PC-9 (cell line): Measurements from ENCODE around the gene CFAP97D2. TPM values are rescaled to one million over a fixed set of nuclear protein-coding genes. Genes with fewer than 3 reads are reported as not detected.
"Not testable (repeated sequence)": the region's sequence is repeated elsewhere in the genome, so short reads cannot be mapped to it uniquely, and the experiment has no call there.

Experiments used
- BruUV-seq: library from RNA; stranded (reverse); fragments of 400-500 nt; replicated peaks from 2 replicates; lab custom pipeline; 2021; lab: Mats Ljungman, UMichigan
- CTCF ChIA-PET: fragments of 300-600 bp; sonication (Branson Sonifier 250); formaldehyde crosslinking; loops from one replicate; lab custom pipeline; 2022; ENCODE audit warnings: antibody characterized with exemption; lab: Charles Lee
- POLR2A ChIA-PET: fragments of 300-600 bp; sonication (Branson Sonifier 250); formaldehyde crosslinking; loops from one replicate; lab custom pipeline; 2022; ENCODE audit warnings: antibody characterized with exemption; ENCODE audit not compliant: unreplicated experiment; lab: Charles Lee
- DNase-seq, 2 experiments: peaks; one replicate each; pipeline versions ENCODE4 v3.0.0 to v3.0.0-alpha.2; 2015 to 2022; ENCODE audit warnings: mixed read lengths in 1 of 2
- H2AFZ ChIP-seq: fragments of 200-600 bp; sonication (generic); 2 replicates; pipeline ENCODE4 v1.8.1; 2017; ENCODE audit warnings: antibody characterized with exemption
- H3F3A ChIP-seq: fragments of 200-600 bp; sonication (generic); 2 replicates; pipeline ENCODE4 v1.8.1; 2017; ENCODE audit warnings: antibody characterized with exemption, mild to moderate bottlenecking, low read depth; ENCODE audit not compliant: insufficient read depth
- H3K27ac ChIP-seq: fragments of 200-600 bp; sonication (generic); 2 replicates; pipeline ENCODE4 v1.6.1; 2016; ENCODE audit warnings: mixed run types
- H3K27me3 ChIP-seq: fragments of 200-600 bp; sonication (generic); 2 replicates; pipeline ENCODE4 v1.6.1; 2016; ENCODE audit warnings: low read depth, mixed run types; ENCODE audit not compliant: insufficient read depth
- H3K36me3 ChIP-seq: fragments of 200-600 bp; sonication (generic); 2 replicates; pipeline ENCODE4 v1.6.1; 2016; ENCODE audit warnings: low read depth, mixed run types
- H3K4me1 ChIP-seq: fragments of 200-600 bp; sonication (generic); replicated peaks from 2 replicates; pipeline ENCODE4 v1.6.1; 2016; ENCODE audit warnings: mixed run types; ENCODE audit not compliant: insufficient read depth
- H3K4me2 ChIP-seq: fragments of 200-600 bp; sonication (generic); 2 replicates; pipeline ENCODE4 v1.6.1; 2017; ENCODE audit warnings: mixed run types
- H3K4me3 ChIP-seq: fragments of 200-600 bp; sonication (generic); 2 replicates; pipeline ENCODE4 v1.6.1; 2016; ENCODE audit warnings: mixed run types
- H3K79me2 ChIP-seq: fragments of 200-600 bp; sonication (generic); 2 replicates; pipeline ENCODE4 v1.6.1; 2017; ENCODE audit warnings: low read depth, mixed run types
- H3K9me2 ChIP-seq: fragments of 200-600 bp; sonication (generic); 2 replicates; pipeline ENCODE4 v1.8.1; 2017; ENCODE audit warnings: mild to moderate bottlenecking; ENCODE audit not compliant: insufficient read depth
- H3K9me3 ChIP-seq: fragments of 200-600 bp; sonication (generic); 2 replicates; pipeline ENCODE4 v1.8.1; 2016; ENCODE audit warnings: low read depth; ENCODE audit not compliant: insufficient read depth
- H4K20me1 ChIP-seq: fragments of 200-600 bp; sonication (generic); 2 replicates; pipeline ENCODE4 v1.8.1; 2017; ENCODE audit not compliant: insufficient read depth
- EZH2 ChIP-seq: fragments of 200-600 bp; sonication (generic); IDR thresholded peaks from 2 replicates; pipeline ENCODE4 v1.8.0; 2017; ENCODE audit warnings: antibody characterized with exemption, low read depth
- intact Hi-C: fragments of 100-400 bp; cut with micrococcal nuclease; formaldehyde crosslinking; loops from one replicate; pipeline ENCODE4 v1.10.0; 2022; ENCODE audit not compliant: unreplicated experiment
- total RNA-seq: library from RNA; stranded (reverse); gene quantifications from 2 replicates; pipeline ENCODE4 v1.2.3, GENCODE V29; 2021
- TF ChIP-seq, protein P1 (sequence below): fragments of 200-600 bp; sonication (generic); conservative IDR thresholded peaks from 2 replicates; pipeline ENCODE4 v1.6.1; 2017; ENCODE audit warnings: mixed run types, antibody characterized with exemption, mild to moderate bottlenecking, moderate library complexity

CFAP97D2 gene
- total RNA-seq, 1 experiment from 2014 or later = not detected

DNA sequence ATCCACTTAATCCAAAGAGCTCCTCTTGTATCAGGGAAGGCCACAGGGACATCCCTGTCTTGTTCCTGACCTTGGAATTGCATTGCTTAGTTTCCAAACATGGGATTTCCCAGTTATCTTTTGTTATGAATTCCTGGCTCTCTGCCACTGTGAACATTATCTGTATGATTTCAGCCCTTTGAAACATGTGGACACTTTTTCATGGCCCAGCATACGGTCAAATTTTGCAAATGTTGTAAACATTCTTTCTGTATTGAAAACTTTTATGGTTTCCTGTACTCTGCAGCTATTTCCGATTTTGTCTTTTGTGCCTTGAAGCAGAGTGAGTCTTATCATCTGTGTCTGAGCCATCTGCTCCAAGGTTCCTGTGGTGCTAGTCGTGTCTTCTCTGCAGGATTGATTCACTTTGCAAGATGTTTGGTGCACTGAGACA is 4.5 kb upstream of the CFAP97D2 start:
- no peak overlapping the region for H3K27ac ChIP-seq
- no peak for TF ChIP-seq EZH2
- TF ChIP-seq, protein P1, sequence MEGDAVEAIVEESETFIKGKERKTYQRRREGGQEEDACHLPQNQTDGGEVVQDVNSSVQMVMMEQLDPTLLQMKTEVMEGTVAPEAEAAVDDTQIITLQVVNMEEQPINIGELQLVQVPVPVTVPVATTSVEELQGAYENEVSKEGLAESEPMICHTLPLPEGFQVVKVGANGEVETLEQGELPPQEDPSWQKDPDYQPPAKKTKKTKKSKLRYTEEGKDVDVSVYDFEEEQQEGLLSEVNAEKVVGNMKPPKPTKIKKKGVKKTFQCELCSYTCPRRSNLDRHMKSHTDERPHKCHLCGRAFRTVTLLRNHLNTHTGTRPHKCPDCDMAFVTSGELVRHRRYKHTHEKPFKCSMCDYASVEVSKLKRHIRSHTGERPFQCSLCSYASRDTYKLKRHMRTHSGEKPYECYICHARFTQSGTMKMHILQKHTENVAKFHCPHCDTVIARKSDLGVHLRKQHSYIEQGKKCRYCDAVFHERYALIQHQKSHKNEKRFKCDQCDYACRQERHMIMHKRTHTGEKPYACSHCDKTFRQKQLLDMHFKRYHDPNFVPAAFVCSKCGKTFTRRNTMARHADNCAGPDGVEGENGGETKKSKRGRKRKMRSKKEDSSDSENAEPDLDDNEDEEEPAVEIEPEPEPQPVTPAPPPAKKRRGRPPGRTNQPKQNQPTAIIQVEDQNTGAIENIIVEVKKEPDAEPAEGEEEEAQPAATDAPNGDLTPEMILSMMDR = no peak
- CTCF ChIA-PET = no interaction called here
- H3K9me2 ChIP-seq = no peaks in the 10 kb centered on the region
- no peak overlapping the region for H3K4me2 ChIP-seq
- no TSS peak for BruUV-seq
- H3K36me3 ChIP-seq = no peaks in the 10 kb centered on the region
- no peak overlapping the region for H2AFZ ChIP-seq
- no peaks in the 10 kb centered on the region for H4K20me1 ChIP-seq
- H3K27me3 ChIP-seq = no peaks in the 10 kb centered on the region
- no peak overlapping the region for H3K4me3 ChIP-seq
- 0 out of 2 replicates have a peak, but pooled peaks cover 6% of the 10 kb centered on the region for H3K9me3 ChIP-seq
- H3K4me1 ChIP-seq = no peaks in the 10 kb centered on the region
- no peak for DNase-seq
- H3F3A ChIP-seq = no peaks in the 10 kb centered on the region
- intact Hi-C loops = no loop called here
- H3K79me2 ChIP-seq = no peaks in the 10 kb centered on the region
- POLR2A ChIA-PET = no interaction called here

DNA sequence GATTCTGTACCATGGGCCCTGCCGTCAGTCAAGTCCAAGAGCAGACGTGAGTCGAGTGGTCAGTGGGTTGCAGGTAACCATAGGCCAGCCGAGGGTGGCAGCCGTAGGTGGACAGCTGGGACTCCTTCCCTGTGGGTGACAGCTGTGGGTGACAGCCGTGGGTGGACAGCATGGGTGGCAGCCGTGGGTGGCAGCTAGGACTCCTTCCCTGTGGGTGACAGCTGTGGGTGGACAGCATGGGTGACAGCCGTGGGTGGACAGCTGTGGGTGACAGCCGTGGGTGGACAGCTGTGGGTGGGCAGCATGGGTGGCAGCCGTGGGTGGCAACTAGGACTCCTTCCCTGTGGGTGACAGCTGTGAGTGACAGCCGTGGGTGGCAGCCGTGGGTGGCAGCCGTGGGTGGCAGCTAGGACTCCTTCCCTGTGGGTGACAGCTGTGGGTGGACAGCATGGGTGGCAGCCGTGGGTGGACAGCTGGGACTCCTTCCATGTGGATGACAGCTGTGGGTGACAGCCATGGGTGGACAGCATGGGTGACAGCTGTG is 2.6 kb upstream of the CFAP97D2 start:
- H3K79me2 ChIP-seq, POLR2A ChIA-PET, H3K9me2 ChIP-seq, H3K9me3 ChIP-seq, intact Hi-C loops, H3K4me2 ChIP-seq, H3K4me1 ChIP-seq, H3K4me3 ChIP-seq, H4K20me1 ChIP-seq, H3F3A ChIP-seq, H3K27ac ChIP-seq, BruUV-seq, DNase-seq, CTCF ChIA-PET, H2AFZ ChIP-seq, H3K36me3 ChIP-seq, H3K27me3 ChIP-seq: not testable (repeated sequence)

DNA sequence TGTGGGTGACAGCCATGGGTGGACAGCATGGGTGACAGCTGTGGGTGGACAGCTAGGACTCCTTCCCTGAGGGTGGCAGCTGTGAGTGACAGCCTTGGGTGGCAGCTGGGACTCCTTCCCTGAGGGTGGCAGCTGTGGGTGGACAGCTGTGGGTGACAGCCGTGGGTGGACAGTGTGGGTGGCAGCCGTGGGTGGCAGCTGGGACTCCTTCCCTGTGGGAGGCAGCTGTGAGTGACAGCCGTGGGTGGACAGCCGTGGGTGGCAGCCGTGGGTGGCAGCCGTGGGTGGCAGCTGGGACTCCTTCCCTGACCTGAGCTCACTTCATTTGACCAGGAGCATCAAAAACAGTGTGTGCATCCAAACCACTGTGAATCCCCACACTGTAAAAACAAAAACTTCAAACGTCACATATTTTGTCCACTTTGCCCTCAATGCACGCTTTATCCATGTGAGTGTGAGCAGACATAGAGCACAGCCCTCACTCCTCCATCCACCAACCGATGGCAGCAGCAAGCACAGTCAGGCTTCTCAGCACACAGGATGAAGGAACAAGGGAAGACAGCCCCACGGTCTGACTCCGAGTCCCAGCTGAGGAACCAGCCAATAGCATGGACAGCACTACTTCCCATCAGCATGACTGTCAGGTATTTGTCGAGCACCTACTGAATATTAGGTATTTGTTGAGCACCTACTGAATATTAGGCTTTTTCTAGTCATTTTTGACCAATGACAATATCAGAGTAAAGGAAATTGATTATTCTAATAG is 1.6 kb upstream of the CFAP97D2 start:
- no peak overlapping the region for H3K27ac ChIP-seq
- intact Hi-C loops = no loop called here
- no peak for DNase-seq
- no peaks in the 10 kb centered on the region for H3F3A ChIP-seq
- H3K79me2 ChIP-seq = no peaks in the 10 kb centered on the region
- no peaks in the 10 kb centered on the region for H3K27me3 ChIP-seq
- no peaks in the 10 kb centered on the region for H3K36me3 ChIP-seq
- TF ChIP-seq EZH2 = no peak
- TF ChIP-seq, protein P1 = no peak
- ChIA-PET POLR2A (no interaction called here), CTCF (no interaction called here)
- 0 out of 2 replicates have a peak, but pooled peaks cover 6% of the 10 kb centered on the region for H3K9me3 ChIP-seq
- no peak overlapping the region for H3K4me3 ChIP-seq
- H4K20me1 ChIP-seq = no peaks in the 10 kb centered on the region
- no TSS peak for BruUV-seq
- no peaks in the 10 kb centered on the region for H3K9me2 ChIP-seq
- no peaks in the 10 kb centered on the region for H3K4me1 ChIP-seq
- H2AFZ ChIP-seq = no peak overlapping the region
- H3K4me2 ChIP-seq = no peak overlapping the region
